ENCODE results near the gene MAP2.

Gene MAP2

DNA sequence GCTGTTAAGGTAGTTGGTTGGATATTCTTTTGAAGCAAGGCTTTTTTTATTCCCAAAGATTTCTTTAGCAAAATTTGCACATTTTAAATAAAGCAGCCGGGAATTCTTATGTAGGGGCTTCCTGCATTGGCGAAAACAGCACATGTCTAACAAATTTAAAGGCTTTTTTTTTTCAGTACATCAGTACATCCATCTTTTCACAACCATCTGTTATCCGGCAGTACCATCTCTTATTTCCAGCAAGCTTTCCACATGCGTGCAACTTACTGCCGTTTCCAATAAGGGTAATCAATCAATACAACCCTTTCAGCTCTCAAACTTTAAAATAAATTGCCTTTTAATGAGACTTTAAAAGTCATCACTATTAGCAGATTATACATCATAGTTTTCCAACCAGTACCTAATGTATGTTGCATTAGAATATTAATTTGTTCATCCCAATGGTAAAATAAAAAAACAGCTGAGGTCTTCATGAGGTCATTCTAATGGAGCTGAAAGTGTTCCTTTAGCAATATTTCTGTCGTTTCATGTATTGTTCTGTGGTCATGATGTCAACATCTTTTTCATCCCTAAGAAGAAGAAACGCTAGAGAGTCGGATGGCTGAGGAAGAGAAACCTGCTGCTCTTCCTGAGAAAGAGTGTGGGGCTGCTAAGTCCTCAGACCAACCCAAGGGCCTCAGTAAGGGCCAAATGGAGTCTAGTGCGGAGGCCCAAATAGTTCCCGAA is 266.3 kb downstream of the MAP2 start:
- in situ Hi-C loops (cut with MboI; ENCODE audit: low sequenced_read_pairs): no loop called here

DNA sequence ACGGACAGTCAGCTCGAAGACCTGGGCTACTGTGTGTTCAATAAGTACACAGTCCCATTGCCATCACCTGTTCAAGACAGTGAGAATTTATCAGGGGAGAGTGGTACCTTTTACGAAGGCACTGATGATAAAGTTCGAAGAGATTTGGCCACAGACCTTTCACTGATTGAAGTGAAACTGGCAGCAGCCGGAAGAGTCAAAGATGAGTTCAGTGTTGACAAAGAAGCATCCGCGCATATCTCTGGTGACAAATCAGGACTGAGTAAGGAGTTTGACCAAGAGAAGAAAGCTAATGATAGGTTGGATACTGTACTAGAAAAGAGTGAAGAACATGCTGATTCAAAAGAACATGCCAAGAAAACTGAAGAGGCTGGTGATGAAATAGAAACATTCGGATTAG is 270.9 kb downstream of the MAP2 start:
- in situ Hi-C loops (cut with MboI; ENCODE audit: low sequenced_read_pairs): no loop called here

DNA sequence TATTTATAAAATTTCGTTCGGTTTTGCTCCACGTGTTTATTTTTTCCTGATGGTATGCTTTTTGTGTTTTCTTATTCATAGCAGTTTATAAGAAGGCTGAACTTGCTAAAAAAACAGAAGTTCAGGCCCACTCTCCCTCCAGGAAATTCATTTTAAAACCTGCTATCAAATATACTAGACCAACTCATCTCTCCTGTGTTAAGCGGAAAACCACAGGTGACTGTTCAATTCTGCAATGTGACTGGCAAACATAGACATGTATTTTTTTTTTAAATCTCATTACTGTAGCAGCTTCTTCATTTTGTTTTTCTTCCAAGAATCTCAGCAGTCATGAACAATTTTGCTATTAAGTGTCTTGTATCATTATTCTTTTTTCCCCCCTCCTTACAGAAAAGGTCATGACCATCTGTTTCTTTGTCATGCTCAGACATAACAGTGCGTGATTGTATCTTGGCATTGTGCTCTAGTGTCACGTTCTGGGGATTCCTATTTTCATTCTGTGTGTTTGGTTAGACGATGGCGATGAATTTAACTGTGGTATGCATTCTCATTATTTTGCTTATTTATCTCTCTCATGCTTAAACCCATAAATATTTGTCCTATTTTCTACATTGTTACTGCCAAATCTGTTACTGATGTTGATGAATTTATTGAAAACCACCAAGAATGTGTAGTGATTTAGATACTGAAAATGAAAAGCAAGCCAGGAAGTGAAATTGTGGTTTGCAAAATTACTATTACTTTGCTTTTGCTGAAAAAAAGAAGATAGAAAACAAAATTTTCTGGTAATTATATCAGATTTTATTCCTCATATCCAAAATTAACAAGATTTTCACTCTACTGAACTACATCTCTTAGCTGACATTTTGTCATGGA is 273.2 kb downstream of the MAP2 start:
- in situ Hi-C loops (cut with MboI; ENCODE audit: low sequenced_read_pairs): no loop called here

DNA sequence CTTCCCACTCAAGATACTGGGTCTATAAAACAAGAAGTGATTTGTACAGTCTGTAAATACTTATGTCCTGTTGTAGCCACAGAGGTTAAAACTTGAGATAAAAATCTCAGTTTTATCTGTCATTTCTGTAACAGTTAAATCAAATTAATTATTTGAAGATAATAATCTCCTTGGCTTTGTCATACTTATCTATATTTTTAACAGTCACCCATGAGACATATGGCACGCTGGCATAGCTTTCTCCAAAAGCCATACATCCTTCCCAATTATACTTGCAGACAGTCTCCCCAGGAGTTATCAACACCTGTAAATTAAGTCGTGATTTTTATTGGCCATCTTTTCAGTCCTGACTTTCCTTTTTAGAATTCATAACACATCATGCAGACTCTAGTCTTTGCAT is 278.9 kb downstream of the MAP2 start:
- in situ Hi-C loops (cut with MboI; ENCODE audit: low sequenced_read_pairs): no loop called here

DNA sequence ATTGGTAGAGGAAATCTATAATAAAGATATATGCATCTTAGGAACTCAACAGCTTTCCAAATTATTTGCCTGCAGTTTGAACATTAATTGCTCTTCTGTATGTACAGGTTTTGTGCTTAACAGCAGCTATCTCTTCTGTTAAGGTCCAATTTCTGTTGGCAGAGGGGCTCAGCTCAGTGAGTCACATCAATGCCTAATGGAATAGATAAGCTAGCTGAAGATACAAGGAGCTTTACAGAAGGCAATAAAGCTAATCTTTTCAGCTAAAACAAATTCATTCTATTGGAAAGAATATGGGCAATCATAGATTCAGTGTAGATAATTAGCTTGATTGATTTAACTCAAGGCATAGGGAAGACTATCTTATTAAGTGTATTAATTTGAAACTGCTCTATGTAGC is 289.4 kb downstream of the MAP2 start:
- in situ Hi-C loops (cut with MboI; ENCODE audit: low sequenced_read_pairs): no loop called here

DNA sequence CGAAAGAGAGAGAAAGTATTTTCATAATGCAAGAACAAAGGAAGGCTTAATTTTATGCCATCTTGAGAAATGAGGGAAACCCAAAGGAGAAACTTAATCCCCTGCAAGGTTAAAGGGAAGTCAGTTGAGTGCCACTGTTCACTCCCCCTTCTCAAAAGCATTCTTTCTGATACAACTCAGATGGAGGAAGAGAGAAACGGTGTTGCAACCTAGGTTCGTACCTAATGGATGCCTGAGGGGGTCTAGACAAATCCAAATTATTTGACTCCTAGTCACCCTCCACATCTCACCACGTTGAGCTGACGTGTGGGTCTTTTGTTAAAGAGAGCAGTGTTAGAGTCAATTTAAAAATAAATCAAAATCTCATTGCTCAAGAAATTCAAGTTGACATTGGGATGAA is 295.2 kb downstream of the MAP2 start:
- in situ Hi-C loops (cut with MboI; ENCODE audit: low sequenced_read_pairs): no loop called here

DNA sequence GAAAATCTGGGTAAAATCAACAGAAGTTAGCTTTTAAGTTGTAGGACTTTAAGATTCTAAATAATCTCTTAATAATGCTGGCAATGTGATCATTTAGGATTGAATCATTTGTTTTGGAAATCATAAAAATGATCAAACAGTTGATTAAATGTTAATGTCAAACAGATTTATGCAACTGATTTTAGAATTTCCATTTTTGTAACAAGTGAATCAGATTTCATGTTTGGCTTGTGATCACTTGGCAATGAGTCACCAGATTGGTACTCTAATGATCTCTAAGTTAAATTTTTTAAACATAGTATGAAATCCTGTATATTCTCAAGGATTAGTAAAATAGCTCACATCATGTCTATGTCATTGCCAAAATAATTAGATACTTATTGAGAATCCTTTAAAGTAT is 297.6 kb downstream of the MAP2 start:
- in situ Hi-C loops (cut with MboI; ENCODE audit: low sequenced_read_pairs): no loop called here

DNA sequence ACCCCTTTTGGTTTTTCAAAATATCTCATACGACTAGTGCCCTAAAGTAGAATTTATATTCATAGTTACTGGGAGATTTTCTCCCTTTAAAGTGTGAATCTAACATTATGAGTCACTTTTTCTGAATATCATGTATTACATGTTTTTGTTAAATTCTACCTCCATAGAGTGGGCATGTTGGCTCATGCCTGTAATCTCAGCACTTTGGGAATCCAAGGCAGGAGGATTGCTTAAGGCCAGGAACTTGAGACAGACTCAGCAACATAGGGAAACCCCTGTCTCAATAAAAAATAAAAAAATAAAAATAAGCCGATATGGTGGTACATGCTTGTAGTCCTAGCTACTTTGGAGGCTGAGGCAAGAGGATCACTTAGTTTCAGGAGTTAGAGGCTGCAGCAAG is 302.5 kb downstream of the MAP2 start:
- in situ Hi-C loops (cut with MboI; ENCODE audit: low sequenced_read_pairs): no loop called here

DNA sequence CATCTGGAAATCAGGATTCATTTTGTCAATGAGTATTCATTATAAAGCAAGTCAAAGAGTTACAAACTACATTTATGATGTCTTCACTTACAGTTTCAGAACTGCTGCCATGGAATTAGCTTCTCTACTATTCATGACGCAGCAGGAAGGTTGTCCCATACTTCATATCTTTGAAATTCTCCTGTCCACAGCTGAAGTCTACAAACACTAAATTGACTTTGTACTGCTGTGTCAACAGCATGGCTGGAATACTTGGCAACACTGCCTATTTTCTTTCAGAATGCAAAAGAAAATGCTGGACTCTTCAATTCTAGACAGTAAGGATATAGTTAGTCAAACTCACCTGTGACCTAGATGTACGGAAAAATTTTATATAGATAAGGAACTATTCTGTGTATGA is 303.2 kb downstream of the MAP2 start:
- in situ Hi-C loops (cut with MboI; ENCODE audit: low sequenced_read_pairs): no loop called here

DNA sequence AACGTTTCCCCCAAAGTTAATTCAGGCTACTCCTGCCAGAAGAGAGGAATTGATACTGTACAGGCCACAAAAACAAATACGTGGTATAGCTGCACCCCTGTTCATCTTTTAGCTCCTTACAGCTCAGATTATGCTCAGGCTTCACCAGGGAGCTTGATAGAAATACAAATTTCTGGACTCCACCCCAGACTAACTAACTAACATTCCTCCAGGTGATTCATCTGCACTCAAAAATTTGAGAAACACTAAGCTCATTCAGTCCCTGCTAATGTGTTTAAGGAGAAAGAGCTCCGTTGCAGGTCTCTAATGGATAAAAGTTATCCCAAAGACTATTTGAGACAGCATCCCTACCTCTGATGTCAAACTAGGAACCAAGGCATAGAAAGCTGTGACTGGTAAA is 311.0 kb downstream of the MAP2 start:
- in situ Hi-C loops (cut with MboI; ENCODE audit: low sequenced_read_pairs): no loop called here

DNA sequence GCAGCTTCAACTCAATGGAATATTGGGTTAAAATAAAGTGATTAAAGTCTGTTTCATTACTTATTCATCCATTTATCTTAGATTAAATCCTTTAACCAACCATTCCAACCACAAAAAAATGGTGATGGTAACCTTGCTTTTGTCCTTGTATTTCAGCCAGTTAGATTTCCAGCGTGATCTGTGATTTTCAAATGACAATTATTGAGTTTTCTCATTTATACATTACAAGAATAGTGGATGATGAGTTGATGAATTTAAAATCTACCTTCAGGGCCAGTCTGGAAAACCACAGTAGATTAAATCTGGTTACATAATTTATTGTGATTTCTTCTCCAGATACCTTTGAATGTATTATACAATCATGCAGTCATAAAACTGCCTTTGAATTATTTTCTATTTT is 318.1 kb downstream of the MAP2 start:
- in situ Hi-C loops (cut with MboI; ENCODE audit: low sequenced_read_pairs): no loop called here

DNA sequence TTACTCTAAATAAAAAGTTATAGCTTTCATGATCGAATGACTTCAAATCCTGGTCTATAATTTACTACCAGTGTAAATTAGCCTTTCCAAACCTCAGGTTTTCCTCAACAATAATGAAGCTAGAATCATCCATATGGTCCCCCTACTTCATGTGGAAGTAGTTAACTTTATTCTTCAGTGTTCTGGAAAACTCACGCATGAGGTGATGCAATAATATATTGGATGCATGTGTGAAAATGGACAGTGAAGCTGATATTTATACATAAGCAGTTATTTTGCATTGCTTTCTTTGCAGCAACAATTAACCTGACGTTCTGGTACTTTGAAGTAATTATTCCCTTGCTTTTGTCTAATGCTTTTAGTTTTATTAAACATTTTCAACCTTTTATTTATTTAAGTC is 329.2 kb downstream of the MAP2 start:
- in situ Hi-C loops (cut with MboI; ENCODE audit: low sequenced_read_pairs): no loop called here

DNA sequence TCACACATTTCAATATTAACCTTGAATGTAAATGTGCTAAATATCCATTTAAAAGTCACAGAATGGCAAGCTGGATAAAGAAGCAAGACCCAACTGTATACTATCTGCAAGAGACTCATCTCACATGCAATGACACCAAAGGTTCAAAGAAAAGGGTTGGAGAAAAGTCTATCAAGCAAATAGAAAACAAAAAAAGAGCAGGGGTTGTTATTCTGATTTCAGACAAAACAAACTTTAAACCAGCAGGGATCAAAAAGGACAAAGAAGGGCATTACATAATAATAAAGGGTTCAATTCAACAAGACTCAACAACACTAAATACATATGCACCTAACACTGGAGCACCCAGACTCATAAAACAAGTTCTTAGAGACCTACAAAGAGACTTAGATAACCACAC is 333.3 kb downstream of the MAP2 start:
- in situ Hi-C loops (cut with MboI; ENCODE audit: low sequenced_read_pairs): no loop called here

DNA sequence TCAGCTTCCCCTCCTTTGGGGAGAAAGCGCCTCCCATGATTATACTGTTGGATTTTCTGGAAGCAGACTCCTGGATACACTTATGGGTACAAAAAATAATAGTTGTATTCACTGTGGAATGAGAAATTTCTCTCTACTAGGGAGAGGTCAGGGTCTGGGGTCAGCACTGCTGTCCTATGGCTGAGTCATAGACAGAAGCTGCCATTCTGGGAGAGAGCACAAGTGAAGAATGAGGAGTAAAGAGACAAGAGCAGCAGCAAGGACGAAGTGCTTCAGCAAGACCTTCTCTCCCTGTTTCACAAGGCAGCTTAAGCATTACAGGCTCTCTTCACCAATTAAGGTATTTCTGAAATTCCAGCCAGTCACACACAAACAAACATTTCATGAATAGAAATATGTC is 337.7 kb downstream of the MAP2 start:
- in situ Hi-C loops (cut with MboI; ENCODE audit: low sequenced_read_pairs): no loop called here

DNA sequence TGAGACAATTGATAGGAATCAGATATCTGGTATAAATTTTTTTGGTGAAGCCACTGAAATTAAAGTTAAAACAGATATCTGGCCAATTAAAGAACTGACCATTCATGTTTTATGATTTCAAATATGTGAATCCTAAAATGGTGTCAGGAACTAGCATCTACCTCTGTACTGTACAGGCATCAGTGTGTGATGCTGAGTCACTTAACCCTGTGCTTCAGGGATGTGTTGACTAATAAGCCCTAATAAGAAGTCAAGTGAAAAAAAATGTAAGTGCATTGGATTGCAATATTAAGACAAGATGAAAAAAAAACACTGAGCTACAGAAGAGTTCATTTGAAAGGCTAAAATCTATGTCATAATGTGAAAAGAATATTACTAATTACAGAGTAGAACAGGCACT is 338.7 kb downstream of the MAP2 start:
- in situ Hi-C loops (cut with MboI; ENCODE audit: low sequenced_read_pairs): no loop called here

DNA sequence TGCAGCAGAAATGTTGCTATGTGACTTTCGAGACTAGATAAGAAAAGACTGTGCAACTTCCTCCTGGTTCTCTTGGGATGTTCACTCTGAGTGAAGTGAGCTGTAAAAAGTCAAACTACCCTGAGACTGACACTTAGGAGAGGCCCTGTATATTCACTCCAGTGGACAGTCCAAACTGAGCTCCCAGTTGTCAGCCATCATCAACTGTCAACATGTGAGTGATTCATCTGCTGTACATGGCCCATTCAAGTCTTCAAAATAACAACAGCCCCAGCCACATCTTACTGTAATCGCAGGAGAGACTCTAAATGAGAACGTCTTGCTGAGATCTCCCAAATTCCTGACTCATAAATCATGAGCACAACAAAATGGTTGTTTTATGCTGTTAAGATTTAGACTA is 339.3 kb downstream of the MAP2 start:
- in situ Hi-C loops (cut with MboI; ENCODE audit: low sequenced_read_pairs): no loop called here

DNA sequence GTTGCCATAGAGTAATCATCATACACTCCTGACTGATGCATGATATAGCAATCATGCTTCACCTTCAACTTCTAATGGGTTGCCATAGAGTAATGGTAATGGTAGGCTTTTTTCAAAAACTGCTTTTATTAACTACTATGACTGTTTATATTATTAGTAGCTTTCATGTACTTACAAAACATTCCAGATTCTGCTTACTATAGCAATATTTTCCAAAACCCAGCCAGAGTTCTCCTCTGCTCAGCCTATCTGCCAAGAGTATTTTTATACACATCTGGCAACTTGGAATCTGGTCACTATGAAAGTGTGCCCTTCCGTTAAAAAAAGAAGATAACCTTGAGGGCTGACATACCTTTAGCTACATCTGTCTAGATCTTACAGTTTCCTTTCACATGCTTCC is 342.8 kb downstream of the MAP2 start:
- in situ Hi-C loops (cut with MboI; ENCODE audit: low sequenced_read_pairs): no loop called here

DNA sequence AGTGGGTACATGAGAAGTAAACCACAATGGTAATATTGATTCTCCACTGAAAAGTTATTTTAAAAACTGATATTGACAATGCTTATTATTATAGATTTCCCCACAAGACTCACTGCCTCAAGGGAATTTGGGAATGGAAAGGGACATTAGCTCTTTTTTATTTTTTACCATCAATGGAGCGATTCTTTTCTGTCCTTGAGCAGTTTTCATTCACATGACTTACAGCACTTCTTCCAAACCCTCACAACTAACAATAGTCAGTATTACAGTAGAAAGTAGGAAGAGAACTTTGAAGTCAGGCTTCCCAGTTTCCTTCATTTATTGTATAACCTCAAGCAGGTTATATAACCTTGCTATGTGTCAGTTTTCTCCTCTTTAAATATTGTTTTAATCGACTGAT is 343.5 kb downstream of the MAP2 start:
- in situ Hi-C loops (cut with MboI; ENCODE audit: low sequenced_read_pairs): no loop called here

DNA sequence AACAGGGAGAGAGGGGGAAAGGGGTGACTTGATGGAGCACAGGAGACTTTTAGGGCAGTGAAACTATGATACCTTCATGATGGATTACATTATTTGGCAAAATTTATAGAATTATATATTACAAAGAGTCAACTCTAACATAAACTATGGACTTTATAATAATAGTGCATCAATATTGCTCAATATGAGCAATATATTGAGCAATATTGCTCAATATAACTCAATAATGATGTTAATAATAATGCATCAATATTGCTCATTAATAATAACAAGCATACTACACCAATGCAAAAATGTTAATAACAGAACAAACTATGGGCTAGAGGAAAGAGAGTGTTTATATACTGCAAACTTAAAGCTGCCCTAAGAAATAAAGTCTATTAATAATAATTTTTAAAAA is 344.7 kb downstream of the MAP2 start:
- in situ Hi-C loops (cut with MboI; ENCODE audit: low sequenced_read_pairs): no loop called here

DNA sequence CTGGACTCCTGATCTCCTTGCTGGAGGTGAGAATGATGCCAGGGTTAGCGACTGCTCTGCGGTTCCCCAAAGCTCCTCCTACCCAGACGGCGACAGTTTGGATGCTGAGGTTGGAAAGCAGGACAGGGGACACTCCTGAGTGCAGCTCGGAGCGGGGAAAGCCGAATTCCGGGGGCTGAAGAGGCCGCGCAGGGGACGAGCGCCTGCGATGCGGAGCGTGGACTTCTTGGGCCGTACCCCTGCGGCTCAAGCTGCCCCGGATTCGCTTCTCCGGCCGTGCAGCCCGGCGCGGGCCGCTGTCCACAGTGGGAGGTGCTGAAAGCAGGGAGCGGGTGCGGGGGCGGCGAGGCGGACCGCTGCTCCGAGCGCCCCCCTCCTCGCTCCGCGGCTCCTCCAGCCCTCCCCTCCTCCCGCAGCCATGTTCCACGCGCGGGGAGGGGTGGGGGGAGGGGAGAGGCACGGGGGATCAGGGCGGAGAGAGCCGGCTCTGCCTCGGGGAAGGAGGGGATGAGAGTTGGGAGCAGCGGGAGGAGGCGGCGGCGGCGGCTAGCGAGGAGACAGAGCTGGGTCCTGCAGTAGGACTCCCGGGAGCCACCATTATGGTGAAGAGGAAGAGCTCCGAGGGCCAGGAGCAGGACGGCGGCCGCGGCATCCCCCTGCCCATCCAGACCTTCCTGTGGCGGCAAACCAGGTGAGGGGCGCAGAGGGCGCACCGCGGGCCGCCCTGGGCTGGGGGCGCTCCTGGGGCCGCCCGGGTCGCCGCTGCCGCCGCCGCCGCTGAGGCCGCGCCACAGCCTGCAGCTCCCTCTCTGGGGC is 347.8 kb downstream of the MAP2 start, which contains the start of gene UNC80:
TSS of gene UNC80 (plus strand) at position 359 of the 816 bp plus-strand sequence. CDS start at position 600, 241 bp downstream.
- in situ Hi-C loops (cut with MboI; ENCODE audit: low sequenced_read_pairs): no loop called here

DNA sequence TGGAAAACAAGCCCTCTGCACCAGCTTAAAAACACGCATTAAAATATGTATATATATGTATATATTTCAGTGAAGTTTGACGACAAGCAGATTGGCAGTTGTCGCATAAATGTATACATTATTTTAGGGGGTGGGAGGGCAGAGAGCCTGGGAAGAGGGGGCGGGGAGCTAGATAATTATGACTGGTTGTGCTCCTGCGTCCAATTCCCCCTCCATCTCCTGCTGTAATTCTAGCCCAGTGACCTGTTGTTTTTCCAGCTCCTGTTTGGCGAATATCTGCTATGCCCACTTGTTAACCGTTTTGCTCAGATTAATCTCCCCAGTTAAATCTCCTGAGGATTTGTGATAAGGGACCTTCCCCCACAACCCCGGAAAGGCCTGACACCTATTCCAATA is 348.4 kb downstream of the MAP2 start:
- in situ Hi-C loops (cut with MboI; ENCODE audit: low sequenced_read_pairs): no loop called here

DNA sequence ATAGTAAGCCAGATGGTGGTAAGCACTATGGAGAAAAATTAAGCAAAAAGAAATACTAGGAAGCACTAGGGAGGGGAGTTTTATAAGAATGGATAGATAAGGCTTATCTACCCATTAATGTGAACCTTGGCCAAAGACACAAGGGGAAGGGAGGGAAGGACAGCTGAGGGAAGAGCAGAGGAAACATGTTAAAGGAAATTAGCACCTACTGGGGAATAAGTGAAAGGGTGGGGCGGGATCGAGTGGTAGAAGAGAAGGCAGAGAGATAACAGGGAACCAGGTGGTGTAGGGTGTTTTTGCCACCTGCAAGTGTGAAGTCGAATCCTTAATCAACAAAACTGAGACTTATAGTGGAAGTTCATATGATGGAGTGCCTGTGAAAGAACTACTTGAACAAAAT is 349.5 kb downstream of the MAP2 start:
- in situ Hi-C loops (cut with MboI; ENCODE audit: low sequenced_read_pairs): no loop called here

Measured in hTERT RPE-1 (cell line).